GM12872 (cell line): ENCODE results near the gene MID1.

Source experiments
- CTCF ChIP-seq: IDR thresholded peaks from 3 replicates; pipeline ENCODE4 v1.5.1; 2011; ENCODE audit warnings: low read depth, mild to moderate bottlenecking, low read length, moderate library complexity; ENCODE audit not compliant: insufficient read depth

MID1 gene

GRCh38 chrX:10415306-10416001, 204.9 kb downstream of the MID1 start:
- TF ChIP-seq CTCF, result no peak

- no peak for TF ChIP-seq CTCF
Measured at GRCh38 chrX:10414862-10415261, 205.5 kb downstream of the MID1 start.

GRCh38 chrX:10414156-10414824, 206.1 kb downstream of the MID1 start:
- no peak for TF ChIP-seq CTCF

- no peak for TF ChIP-seq CTCF
Measured at GRCh38 chrX:10404436-10404835, 215.9 kb downstream of the MID1 start.

GRCh38 chrX:10401239-10401638, 219.1 kb downstream of the MID1 start:
- TF ChIP-seq CTCF, result no peak

- TF ChIP-seq CTCF, result no peak
Measured at GRCh38 chrX:10399043-10399741, 221.2 kb downstream of the MID1 start.

GRCh38 chrX:10398215-10398614, 222.2 kb downstream of the MID1 start:
- TF ChIP-seq CTCF, result no peak
